Activated CD8-positive, alpha-beta memory T cell treated with anti-CD3 and anti-CD28 coated beads for 24 hours (primary cell): ENCODE data around the gene IER5L.
A peak's percentile ranks its signal among the peaks of the same experiment; 100 is the strongest.
"Not testable (repeated sequence)": the region's sequence is repeated elsewhere in the genome, so short reads cannot be mapped to it uniquely, and the experiment has no call there.

ENCODE experiments used
- DNase-seq: peaks from one replicate; pipeline ENCODE4 v3.0.0-alpha.2; 2020

The IER5L gene

DNA sequence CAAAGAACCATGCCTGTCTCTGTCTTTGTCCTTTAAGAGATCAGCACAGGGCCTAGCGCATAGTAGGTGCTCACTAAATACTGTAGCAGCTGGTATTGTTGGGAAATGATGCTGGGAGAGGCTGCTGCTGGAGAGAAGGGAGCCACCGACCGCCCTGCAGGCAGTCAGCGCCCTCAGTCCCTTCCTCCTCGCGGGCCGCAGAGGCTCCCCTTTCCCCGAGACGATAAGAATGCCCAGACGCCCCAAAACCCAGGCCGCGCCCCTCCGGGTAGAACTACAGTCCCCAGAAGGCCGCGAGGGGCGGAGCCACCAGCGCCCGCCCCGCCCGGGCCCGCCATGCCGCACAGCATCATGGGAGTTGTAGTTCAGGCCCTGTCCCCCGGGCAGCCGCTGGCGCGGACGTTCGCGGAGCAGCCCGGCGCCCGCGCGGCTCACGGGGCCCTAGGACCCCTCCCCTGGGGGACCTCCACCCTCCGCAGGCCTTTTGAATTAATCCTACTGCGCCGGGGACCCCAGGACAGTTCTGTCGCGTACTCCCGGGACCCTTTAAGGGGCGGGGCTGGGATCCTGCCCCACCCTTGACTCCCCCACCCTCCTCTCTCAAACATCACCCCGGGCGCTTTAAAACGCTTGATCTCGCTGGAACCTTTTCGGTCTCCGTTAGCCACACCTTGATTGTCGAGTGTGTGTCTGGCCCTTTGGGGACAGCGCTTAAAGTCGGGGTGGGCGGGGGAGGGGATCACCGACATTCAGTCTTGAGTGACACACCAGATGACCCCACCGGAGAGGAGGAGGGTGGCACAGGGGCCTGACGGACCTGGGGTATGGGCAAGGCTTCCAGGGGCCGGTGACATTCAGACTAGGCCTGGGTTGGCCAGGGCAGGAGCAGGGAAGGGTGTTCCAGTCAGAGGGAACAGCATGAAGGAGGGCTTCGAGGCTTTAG, 24.8 kb upstream of the IER5L start:
- peak; percentile 98 for DNase-seq

DNA sequence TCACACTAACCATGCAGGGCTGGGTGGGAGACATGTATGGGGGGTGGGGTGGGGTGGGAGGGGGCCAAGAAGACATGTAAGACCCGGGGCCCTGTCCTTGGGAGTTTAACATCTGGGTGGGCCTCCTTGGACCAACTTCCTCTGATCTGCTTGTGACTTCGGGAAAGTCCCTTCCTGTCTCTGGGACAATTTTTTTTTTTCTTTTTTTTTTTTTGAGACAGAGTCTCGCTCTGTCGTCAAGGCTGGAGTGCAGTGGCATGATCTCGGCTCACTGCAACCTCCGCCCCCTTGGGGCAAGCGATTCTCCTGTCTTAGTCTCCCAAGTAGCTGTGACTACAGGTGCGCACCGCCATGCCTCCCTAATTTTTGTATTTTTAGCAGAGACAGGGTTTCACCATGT, 23.8 kb upstream of the IER5L start:
- DNase-seq, result no peak

DNA sequence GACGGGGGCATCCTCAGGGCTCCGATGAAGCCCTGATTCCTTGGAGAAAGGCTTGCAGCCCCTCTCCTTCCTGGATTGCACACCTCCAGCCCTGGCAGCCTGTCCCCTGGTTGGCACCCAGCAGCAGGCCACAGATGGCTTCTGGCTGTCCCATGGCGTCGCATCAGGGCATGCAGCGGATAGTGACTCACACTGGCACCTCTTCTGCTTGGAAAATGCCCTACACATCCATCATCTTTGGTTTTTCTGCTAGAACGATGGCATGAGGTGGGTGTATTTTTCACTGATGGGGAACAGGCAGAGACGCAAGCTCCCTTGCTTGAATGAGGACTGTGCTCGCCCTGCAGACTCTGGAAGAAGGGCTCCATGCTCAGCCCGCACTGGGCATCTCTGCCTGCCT, 23.2 kb upstream of the IER5L start:
- DNase-seq, result no peak

DNA sequence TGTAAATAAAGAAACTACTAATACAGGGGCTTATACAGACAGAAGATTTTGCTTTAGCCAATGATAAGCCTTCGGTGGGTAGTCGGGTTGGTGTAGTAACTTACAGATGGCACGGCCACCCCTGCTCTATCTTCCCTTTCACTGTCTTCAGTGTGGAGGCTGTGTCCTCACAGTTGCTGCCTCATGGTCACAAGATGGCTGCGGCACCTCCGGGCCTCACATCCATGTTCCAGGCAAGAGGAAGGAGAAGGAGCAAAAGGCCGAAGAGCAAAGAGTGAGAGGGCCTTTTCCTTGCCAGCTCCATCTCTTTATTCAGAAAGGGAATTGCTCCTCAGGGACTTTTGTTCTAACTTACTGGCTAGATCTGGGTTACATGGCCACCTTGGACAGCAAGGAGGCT, 22.2 kb upstream of the IER5L start:
- DNase-seq, result no peak

DNA sequence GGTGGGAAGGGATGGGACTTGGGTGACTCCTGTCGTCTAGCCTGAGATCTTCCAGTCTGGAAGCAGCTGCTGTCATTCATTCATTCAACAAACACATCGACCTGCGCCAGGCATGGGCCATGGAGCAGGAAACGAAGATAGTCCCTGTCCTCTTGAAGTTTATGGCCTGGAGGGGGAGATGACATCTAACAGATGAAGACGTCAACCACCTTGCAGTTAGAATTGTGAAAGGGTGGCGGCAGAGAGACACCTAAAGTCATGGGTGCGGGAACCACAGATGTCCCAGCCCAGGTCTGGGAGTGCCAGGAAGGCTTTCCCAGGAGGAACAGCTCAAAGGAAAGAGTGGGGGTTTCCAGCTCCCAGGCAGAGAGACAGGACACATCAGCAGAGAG, 21.0 kb upstream of the IER5L start:
- DNase-seq, result no peak

DNA sequence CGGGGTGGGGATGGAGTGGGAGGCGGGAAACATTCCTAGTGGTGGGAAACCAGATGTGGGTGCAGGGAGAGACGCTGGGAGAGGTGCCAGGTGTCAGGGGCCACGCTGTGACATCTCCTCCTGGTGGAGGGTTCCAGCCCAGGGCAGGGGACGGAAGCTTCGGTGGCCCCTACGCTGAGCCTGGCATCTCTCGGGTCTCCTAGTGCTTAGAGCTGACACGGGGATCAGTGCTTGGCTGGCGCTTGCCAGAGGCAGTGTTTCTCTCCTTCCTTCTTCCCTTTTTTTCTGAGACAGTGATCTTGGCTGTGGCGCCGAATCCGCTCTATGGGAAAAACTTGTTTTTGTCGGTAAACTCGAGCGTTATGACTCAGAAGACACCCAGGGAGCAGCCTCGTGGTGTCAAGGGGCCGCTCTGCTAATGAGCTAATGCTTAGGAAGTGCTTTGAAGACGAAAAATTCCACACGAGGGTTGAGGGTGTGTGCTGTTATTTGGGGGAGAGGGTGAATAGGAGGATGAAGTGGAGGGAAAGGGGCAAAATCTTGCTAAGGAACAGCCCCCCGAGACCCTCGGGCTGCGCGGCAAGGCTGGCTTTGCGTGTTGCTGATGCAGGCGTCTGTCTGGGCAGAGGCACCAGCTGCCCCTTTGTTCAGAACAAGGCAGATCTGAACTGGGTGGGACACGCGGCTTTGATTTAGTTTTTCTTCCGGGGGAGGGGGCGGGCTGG, 20.4 kb upstream of the IER5L start:
- no peak for DNase-seq

DNA sequence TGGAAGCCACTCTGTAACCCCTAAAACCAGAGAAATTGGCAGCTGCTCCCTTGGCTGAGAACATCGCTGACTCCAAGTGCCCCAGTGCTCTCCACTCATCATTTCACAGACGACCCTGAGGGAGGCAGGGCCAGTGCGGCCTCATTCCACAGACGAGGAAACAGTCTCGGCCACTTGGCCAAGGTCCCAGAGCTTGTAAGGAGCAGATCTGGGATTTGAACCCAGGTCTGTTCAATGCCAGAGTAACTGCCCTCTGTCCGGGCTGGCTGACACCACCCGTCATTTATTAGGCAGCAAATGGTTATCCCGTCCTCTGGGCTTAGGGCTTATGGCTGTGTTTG, 19.9 kb upstream of the IER5L start:
- no peak for DNase-seq

DNA sequence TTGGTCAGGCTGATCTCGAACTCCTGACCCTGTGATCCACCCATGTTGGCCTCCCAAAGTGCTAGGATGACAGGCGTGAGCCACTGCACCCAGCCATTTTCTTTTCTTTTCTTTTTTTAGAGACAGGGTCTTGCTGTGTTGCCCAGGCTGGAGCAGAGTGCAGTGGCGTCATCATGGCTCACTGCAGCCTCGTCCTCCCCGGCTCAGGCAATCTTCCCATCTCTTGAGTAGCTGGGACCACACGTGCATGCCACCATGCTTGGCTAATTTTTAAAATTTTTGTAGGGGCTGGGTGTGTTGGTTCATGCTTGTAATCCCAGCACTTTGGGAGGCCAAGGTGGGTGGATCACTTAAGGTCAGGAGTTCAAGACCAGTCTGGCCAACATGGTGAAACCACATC, 19.0 kb upstream of the IER5L start:
- not testable (repeated sequence) for DNase-seq

DNA sequence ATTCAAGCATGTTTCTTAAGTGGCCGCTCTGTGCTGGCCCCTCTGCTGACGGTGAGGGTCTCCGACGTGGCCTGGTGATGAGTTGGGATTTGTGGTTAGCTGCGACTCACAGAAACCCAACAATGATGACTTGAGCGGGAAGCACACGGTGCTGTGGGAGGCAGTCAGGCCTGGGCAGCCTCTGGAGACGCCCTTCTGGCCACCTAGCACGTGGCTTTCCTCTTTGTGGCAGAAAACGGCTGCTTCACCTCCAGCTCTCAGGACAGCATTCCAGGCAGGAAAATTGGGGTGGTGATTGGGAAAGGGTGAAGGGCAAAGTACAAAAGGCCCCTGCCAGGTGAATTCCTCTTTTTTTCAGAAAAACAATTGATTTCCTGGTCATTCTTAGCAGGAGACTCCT, 17.5 kb upstream of the IER5L start:
- no peak for DNase-seq

DNA sequence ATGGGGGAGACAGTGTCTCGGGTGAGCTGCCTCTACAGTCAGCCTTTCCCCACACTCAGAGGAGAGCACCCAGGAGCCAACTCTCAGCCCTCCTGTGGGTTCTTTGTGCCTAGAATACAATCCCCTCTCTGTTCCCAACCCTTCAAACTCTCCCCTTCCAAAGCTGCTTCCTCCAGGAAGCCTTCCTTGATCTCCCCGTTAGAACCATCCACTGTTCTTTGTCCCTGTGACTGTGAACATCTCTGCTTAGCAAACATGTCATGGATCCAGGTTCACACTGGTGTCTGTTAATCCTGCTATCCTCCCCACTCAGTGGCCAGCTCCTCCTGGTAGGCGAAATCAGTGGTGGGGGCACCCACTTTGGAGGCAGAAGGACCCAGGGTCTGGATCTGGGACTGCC, 16.2 kb upstream of the IER5L start:
- DNase-seq, result no peak

DNA sequence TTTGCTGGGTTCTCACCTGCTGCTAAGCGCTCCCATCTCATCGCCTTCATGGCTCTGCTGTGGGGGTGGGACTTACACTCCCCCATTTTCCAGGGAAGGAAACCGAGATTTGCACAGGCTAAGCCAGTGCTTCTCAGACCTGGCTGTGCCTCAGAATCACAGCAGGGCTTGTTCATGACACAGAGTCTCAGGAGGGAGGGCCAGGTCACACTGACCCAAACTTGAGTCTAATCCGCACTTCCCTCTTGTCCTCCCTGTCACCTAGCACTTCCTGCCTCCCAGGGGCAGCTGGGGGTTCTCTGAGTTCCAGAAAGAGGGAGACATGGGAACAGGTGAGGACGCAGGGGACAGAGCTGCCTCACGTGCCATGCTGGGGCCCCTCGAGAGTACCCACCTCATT, 15.6 kb upstream of the IER5L start:
- no peak for DNase-seq

DNA sequence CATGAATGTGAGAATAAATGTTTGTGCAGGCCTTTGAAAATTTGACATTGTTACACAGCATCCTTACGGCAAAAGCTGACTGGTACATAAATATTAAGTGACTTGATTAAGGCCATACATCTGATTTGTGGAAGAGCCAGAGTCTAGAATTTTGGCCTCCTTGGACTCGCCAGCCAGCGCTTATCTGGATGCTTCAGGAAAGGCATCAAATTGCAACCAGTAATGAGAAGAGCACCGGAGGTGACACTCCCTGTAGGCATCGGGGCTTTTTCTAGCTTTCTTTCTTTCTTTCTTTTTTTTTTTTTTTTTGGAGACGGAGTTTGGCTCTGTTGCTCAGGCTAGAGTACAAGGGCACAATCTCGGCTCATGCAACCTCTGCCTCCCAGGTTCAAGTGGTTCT, 13.2 kb upstream of the IER5L start:
- no peak for DNase-seq

DNA sequence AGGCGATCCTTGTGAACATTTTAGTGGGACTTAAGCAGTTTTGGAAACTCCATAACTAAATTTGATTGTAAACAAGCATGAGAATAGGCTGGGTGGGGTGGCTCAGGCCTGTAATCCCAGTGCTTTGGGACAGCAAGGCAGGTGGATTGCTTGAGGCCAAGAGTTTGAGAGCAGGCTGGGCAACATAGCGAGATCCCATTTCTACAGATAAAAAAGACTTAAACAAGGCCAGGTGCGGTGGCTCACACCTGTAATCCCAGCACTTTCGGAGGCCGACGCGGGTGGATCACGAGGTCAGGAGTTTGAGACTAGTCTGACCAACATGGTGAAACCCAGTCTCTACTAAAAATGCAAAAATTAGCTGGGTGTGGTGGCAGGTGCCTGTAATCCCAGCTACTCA, 11.9 kb upstream of the IER5L start:
- DNase-seq, result not testable (repeated sequence)

DNA sequence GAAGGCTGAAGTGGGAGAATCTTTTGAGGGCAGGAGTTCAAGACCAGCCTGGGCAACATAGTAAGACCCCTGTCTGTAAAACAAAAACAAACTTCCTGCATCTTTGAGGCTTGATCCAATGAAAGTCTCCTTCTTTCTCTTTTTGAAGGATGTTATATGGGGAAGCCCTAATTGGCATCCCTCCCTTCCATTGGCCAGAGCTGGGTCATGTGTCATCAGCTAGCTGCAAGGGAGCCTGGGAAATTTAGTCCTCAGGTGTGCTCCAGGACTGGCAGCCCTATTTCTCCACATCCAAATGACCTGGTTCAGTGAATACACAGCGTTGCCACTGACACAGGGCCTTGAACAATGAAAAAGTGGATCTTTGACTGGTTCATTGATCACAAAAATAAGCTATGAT, 9.0 kb upstream of the IER5L start:
- no peak for DNase-seq

DNA sequence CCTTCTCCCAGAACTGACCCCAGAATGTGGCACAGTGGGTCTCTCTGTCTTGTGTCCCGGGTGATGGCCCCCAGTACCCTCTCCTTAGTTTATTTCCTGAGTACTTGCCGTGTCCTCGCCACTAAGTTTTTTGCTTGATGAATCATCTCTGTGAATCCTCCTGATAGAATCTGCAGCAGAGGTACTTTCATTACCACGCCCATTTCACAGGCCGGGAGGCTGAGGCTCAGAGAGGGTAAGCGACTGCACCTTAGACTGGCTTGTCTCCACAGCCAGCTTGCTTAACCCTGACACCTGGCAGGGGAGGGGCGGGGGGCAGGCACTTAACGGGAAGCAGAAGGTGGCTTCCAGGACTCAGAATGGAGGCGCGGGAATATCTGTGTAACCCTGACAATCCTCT, 7.9 kb upstream of the IER5L start:
- no peak for DNase-seq

DNA sequence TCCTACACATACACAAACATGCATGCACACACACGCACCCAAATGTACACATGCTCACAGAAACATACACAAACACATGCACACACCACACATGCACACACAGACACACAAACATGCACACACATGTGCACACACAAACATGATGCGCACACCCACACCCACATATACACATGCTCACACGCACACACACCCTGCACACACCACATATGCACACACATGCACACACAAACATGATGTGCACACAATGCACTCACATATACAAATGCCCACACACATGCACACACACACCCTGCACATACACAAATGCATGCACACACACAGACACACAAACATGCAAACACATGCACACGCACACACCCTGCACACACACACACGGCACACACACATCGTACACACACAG, 7.3 kb upstream of the IER5L start:
- DNase-seq, result no peak

DNA sequence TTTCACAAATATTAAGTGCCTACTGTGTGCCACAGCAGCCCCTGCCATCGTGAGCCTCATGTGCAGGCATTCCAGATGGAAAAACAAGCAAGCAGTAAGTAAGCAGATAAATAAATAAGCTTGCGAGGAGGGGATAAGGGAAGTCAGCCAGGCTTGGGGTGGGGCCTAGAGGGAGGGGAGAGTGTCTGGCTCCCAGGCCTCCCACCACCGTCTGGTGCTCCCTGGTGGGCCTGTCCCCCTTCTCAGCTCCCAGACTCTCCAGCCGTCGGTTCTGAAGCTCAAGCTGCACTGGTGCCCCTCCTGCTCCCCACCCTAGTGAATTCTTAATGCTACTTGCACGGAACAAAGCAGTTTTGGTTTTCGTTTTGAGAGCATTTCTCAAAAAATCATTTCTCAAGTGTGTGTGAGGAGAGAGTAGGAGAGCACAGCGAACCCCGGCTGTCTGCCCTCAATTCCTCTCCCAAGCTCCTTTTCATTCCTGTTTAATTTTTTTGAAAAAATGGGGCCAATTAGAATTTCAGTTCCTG, 6.6 kb upstream of the IER5L start:
- DNase-seq, result no peak

DNA sequence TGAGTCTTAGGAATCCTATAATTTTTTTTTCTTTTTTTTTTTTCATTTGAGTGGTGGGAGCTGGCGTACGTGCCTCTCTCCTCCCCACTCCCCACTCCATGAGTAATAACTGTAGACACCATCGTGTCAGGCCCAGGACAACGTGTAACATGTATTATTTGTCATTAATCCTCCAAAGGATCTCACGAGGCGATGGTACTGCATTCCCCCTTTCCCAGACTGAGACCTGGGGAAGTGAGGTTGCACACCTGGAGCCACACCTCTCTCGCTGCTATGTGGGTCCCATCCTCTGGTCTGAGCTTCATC, 6.1 kb upstream of the IER5L start:
- DNase-seq, result no peak

DNA sequence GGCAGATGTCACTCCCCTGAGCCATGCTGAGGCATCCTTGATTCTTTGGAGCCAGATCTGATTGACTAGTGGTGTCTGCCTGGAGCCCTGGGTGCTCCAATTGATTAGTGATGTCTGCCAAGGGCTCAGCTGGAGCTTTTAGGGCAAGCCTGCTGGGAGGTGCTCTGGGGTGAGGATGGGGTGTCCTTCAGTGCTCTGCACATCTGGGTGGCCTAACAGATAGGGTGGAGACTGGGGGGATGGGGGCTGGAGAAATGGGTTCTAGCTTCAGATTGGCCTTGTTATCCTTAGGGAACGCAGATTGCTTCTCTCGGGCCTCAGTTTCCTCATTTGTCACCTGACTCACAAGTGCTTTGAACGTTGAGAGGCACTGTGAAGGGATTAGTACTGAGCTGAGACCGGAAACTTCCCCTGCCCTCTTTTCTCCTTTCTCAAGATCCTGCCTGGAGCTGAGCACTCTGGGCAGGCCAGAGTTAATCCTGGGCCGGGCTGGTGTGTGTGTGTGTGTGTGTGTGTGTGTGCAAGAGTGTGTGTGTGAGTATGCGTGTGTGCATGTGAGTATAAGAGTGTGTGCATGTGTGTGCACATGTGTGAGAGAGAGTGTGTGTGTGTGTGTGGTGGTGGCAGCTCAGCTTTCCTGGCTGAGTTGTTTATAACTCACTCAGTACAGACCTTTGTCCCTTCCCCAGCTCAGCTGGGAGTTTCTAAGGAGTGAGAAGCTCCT, 5.6 kb upstream of the IER5L start:
- DNase-seq, result no peak

DNA sequence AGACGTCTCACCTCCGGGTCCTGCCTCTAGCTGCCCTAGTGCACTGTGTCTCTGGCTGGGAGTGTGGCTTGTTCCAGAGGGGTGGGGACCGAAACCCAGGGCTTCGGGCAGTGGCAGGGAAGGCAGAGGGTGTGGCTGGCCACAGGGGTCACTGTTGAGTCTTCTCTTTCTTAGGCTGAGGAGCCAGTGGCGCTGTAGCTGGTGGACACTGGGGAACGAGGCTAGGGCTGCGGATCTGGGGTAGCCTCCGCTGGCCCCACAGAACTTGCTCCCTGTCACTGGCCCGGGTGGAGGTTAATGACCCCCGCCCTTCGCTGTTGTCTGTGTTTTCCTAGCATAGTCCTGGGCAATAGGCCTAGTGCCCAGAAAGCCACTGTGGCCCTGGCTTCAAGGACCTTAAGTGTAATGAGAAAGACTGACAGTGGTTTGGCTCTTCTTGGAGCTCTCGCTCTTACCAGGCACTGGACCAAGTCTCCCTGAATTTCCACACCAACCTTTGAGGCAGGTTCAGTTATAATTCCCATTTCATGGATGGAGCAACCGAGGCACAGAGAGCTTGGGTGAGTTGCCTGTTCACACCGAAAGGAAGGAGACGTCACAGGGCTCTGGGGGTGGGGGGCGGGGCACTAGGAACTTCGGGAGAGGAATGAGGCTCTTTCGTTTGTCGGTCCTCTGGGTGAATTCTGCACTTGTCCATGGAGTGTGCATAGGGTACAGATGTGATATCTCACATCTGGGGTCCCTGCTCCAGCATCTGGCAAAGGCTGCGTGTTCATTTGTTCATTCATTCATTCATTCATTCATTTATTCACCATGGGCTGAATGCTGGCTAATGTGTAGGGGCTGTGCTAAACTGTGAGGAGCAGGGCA, 4.8 kb upstream of the IER5L start:
- no peak for DNase-seq

DNA sequence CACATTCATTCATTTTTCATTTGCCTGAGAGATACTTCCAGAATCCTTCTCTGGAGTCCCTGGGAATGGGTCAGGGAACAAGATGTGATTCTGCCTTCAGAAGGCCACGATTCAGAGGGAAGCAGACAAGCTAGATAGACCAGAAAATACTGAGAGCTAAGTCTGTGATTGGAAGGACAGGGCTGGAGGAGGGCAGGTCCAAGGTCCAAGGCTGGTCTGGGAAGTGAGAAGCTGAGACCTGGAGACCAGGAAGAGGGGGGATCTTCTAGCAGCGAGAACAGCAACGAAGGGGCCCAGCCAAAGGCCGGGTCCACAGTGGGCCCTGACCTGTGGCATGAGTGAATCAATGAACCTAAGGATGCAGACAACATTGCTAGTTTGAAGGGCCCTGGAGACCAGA, 4.1 kb upstream of the IER5L start:
- DNase-seq, result no peak

DNA sequence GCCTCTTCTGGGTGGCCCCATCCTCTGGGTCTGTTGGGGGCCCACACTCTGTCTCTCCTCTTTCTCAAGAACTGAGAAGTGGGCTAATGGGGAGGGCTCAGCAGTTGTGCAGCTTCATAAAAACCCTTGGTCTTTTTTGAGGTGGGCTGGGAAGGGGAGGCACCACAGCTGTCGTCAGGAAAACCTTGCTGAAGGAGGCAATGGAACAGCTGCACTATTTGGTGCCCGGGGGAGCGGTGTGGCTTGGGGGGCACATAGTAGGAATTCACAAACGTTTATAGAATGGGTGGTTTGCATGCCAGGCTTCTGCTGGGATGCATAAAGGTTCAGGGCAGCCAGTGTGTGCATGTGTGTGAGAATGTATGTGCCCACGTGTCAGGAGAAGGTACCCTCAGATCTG, 3.2 kb upstream of the IER5L start:
- DNase-seq, result no peak
